ENCODE measurements around the gene ZEB2. TPM values are rescaled to one million over a fixed set of nuclear protein-coding genes. Genes with fewer than 3 reads are reported as not detected.

Gene ZEB2
- total and polyA plus RNA-seq, 7 donors = 8.1 to 70.6 (median 51.0) TPM

DNA sequence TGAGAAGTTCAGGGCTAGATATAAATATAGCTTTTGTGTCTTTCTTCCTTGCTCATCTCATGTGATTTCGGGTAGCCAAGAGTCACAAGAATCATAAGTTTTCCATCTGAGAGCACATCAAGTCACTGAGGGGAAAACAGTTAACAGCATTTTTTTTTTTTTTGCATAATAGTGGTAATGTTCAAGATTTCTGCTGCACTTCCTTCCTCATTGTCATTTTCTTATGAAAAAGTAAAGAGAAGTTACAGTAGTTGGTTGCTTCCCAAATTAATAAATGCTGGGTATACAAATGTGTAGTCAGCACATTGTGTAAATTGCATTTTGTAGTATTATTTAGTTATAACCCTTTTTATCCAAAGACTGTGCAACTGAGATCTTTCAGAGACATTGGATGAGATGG lies 93.6 kb downstream of the ZEB2 start:
- Histone ChIP-seq H3K27ac (peak overlapping the region in 3 of 4 donors; percentile 23 to 46 (median 38)), H3K9me3 (no peaks in the 10 kb centered on the region), H3K4me1 (peaks cover 0 to 26% (median 9%) of the 10 kb centered on the region in 4 donors), H3K4me3 (no peak overlapping the region), H3K36me3 (no peaks in the 10 kb centered on the region), H3K27me3 (no peaks in the 10 kb centered on the region)
- TF ChIP-seq, protein P1, sequence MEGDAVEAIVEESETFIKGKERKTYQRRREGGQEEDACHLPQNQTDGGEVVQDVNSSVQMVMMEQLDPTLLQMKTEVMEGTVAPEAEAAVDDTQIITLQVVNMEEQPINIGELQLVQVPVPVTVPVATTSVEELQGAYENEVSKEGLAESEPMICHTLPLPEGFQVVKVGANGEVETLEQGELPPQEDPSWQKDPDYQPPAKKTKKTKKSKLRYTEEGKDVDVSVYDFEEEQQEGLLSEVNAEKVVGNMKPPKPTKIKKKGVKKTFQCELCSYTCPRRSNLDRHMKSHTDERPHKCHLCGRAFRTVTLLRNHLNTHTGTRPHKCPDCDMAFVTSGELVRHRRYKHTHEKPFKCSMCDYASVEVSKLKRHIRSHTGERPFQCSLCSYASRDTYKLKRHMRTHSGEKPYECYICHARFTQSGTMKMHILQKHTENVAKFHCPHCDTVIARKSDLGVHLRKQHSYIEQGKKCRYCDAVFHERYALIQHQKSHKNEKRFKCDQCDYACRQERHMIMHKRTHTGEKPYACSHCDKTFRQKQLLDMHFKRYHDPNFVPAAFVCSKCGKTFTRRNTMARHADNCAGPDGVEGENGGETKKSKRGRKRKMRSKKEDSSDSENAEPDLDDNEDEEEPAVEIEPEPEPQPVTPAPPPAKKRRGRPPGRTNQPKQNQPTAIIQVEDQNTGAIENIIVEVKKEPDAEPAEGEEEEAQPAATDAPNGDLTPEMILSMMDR (IDR thresholded peaks at IDR 0.05) = no peak
- TF ChIP-seq EP300 (IDR thresholded peaks at IDR 0.05) (no peak), POLR2A (IDR thresholded peaks at IDR 0.05) (no peak), POLR2AphosphoS5 (IDR thresholded peaks at IDR 0.05) (peak in 1 of 4 donors; percentile 13)
- intact Hi-C loops (cut with DNase I) = no loop called here
- 48 to 76% methylated on average over 1 of the region's 1 CpG for WGBS, 2 donors
- no peak for DNase-seq

DNA sequence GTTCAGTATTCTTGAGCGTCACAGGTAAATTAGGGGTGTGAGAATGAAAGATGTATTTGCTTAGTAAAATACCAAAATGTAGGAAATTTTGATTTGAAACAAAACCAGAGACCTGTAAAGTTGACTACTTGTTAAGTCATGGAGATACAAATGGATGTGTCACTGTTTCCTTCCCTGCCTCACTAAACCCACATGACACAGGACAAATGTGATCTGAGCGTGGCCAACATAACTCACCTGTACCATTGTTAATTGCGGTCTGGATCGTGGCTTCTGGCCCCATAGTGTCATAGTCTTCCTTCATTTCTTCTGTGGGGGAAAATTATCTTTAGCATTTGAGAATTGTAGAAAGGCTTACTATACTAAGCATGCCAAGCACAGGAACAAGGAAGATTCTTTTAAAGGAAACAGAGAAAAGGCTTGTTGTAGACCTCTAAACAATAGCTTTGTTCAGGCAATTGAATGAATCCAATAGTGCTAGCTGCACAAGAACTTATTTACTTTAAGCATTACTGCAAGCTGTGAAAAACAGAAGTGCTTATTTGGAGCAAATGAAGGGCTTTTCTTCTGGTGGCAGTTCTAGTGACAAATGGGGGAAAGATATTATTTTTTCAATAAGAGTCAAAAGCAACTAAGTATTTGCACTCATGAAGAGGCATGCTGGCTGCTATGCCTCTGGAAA lies 95.2 kb downstream of the ZEB2 start:
- WGBS, 2 donors = 91 to 92% methylated on average over 4 of the region's 4 CpGs

DNA sequence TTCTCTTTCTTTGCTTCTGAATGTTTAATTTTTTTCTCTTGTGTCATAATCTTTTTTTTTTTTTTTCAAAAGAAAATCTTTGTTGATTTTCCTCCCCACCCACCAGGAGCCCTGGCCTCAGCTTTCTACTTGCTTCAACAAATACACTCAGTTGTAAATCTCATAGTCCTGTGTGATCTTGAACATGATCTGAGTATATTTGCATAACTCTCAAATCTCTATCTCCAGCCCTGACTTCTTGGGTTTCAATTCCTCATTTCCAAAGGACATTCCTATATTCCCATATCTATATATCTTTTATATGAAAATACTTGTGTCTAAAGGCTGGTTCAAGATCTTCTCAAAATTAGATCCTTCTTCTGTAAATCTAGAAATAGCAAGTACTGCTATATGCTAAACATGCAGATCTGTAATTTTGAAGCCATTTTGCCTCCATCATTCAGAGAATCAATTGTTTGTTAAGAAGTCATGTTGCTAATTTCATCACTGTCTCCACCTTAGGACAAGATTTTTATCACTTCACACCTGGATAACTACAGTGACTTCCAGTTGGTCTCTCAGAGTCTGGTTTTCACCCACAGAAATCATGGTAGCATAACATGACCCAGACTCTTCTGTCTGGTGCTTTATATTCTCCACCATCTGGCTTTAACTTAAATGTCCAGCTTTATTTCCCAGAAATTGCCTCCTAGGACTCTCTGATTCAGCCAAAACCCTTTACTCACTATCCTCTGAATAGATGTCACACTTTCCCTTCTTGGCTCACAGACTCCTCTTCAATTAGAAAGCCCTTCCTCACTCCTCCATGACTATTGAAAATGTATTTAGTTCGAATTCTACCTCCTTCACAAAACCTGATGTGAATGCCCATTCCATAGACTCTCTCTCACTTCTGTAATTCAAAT lies 98.1 kb downstream of the ZEB2 start:
- WGBS, 2 donors = 63 to 92% methylated on average over 1 of the region's 1 CpG
- H3K4me1 ChIP-seq = peaks cover 0 to 18% (median under 1%) of the 10 kb centered on the region in 4 donors
- H3K9me3 ChIP-seq = no peaks in the 10 kb centered on the region
- intact Hi-C loops (cut with DNase I) = no loop called here
- no peak for TF ChIP-seq POLR2AphosphoS5 (IDR thresholded peaks at IDR 0.05)
- DNase-seq = no peak
- no peak overlapping the region for H3K27ac ChIP-seq
- H3K4me3 ChIP-seq = no peak overlapping the region
- no peaks in the 10 kb centered on the region for H3K27me3 ChIP-seq
- H3K36me3 ChIP-seq = no peaks in the 10 kb centered on the region

More for the DNA sequence above, 95.2 kb downstream of the ZEB2 start:
- peak overlapping the region in 1 of 4 donors; percentile 10 for H3K27ac ChIP-seq
- H3K36me3 ChIP-seq = no peaks in the 10 kb centered on the region
- H3K27me3 ChIP-seq = no peaks in the 10 kb centered on the region
- no peak overlapping the region for H3K4me3 ChIP-seq
- H3K9me3 ChIP-seq = no peaks in the 10 kb centered on the region
- DNase-seq = no peak
- peaks cover 0 to 26% (median 6%) of the 10 kb centered on the region in 4 donors for H3K4me1 ChIP-seq
- TF ChIP-seq POLR2A (IDR thresholded peaks at IDR 0.05) (no peak), EP300 (IDR thresholded peaks at IDR 0.05) (no peak), POLR2AphosphoS5 (IDR thresholded peaks at IDR 0.05) (no peak)
- TF ChIP-seq, protein P1 (IDR thresholded peaks at IDR 0.05) = no peak
- intact Hi-C loops (cut with DNase I) = no loop called here

- TF ChIP-seq EP300 (IDR thresholded peaks at IDR 0.05) = no peak
- no peak for TF ChIP-seq POLR2A (IDR thresholded peaks at IDR 0.05)
- TF ChIP-seq, protein P1 (IDR thresholded peaks at IDR 0.05) = no peak
- no peak for TF ChIP-seq POLR2AphosphoS5 (IDR thresholded peaks at IDR 0.05)
- Histone ChIP-seq H3K4me3 (no peak overlapping the region), H3K9me3 (no peaks in the 10 kb centered on the region), H3K27me3 (no peaks in the 10 kb centered on the region), H3K36me3 (no peaks in the 10 kb centered on the region), H3K27ac (no peak overlapping the region), H3K4me1 (no peaks in the 10 kb centered on the region)
- DNase-seq = no peak
- intact Hi-C loops (cut with DNase I) = no loop called here
- 93 to 95% methylated on average over 3 of the region's 3 CpGs for WGBS, 2 donors
Measured at GRCh38 chr2:144419218-144419617, 100.7 kb downstream of the ZEB2 start.

DNA sequence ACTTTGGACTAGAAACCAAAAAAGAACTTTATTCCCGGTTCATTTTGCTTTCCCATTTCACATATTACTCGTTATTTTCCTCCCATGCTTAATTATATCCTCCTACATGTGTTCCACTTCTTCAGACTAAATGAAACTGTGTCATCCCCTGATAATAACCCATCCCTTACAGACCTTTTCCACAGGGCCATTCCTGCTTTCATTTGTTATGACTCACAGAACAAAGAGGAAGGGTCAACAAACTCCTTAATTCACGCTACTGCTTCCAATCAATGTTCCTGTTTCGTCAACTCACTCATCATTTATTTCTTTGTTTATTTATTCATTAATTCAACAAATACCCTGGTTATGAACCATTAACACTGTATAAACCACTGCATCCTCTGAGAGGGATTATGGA lies 104.5 kb downstream of the ZEB2 start:
- no peaks in the 10 kb centered on the region for H3K27me3 ChIP-seq
- no peak for DNase-seq
- TF ChIP-seq POLR2AphosphoS5 (IDR thresholded peaks at IDR 0.05) = no peak
- TF ChIP-seq POLR2A (IDR thresholded peaks at IDR 0.05) = no peak
- TF ChIP-seq, protein P1 (IDR thresholded peaks at IDR 0.05) = no peak
- TF ChIP-seq EP300 (IDR thresholded peaks at IDR 0.05) = no peak
- intact Hi-C loops (cut with DNase I) = no loop called here
- no peaks in the 10 kb centered on the region for H3K4me1 ChIP-seq
- H3K4me3 ChIP-seq = no peak overlapping the region
- H3K27ac ChIP-seq = no peak overlapping the region
- no peaks in the 10 kb centered on the region for H3K36me3 ChIP-seq
- WGBS, 2 donors = 87 to 88% methylated on average over 4 of the region's 4 CpGs
- no peaks in the 10 kb centered on the region for H3K9me3 ChIP-seq

Measured in sigmoid colon (tissue), 7 donors.